ENCODE data around the gene DEFB119. TPM values are rescaled to one million over a fixed set of nuclear protein-coding genes. Genes with fewer than 3 reads are reported as not detected.
"Not testable (repeated sequence)": the region's sequence is repeated elsewhere in the genome, so short reads cannot be mapped to it uniquely, and the experiment has no call there.

Gene DEFB119, protein sequence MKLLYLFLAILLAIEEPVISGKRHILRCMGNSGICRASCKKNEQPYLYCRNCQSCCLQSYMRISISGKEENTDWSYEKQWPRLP
- polyA plus RNA-seq (ENCODE audit: insufficient read length), result not detected

DNA sequence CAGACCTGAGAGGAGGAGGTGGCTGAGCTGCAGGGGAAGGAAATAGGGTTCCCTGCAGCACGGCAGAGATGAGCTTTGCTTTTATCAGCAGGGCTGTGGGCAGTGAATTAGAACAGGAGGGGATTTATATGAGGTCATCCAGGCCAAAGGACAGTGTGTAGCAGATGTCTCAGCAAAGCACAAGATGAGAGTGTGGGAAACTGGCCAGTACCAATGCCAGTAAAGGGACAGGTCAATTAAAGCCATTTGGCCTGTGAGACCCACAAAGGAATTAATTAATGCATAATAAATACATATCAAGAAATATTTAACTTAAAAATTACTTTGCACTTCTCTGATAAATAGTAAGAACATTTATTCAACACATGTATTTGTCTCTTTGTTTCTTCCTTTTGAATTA, at the start of gene DEFB119:
DEFB119 (minus strand) TSS at position 101 of the 400 bp plus-strand sequence. CDS start 107 bp downstream, outside the sequence.
- no peak for DNase-seq

DNA sequence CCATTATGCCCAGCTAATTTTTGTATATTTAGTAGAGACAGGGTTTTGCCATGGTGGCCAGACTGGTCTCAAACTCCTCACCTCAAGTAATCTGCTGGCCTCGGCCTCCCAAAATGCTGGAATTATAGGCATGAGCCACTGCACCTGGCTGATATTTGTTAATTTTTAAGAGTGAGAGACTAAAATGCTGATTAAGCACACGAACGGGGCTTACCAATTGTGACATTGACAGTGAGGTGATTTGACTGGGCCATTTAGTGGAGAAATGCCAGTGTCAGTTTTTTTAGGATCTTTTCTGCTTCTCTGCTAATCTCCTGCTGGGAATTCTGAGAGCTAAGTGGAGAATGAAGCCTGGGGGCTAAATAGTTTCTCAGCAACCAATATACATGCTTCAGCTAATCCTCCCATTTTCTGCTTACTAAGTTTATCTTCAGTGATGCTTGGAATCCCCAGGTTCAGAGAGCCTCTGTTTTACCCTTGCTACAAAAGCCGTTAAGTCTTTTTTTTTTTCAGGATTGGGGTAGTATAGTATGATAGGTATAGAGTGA, 40.3 kb upstream of the DEFB119 start:
- DNase-seq, result no peak

DNA sequence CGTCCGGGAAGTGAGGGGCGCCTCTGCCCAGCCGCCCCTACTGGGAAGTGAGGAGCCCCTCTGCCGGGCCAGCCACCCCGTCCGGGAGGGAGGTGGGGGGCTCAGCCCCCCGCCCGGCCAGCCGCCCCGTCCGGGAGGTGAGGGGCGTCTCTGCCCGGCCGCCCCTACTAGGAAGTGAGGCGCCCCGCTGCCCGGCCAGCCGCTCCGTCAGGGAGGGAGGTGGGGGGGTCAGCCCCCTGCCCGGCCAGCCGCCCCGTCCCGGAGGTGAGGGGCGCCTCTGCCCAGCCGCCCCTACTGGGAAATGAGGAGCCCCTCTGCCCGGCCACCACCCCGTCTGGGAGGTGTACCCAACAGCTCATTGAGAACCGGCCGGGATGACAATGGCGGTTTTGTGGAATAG, 37.2 kb upstream of the DEFB119 start:
- DNase-seq, result not testable (repeated sequence)

DNA sequence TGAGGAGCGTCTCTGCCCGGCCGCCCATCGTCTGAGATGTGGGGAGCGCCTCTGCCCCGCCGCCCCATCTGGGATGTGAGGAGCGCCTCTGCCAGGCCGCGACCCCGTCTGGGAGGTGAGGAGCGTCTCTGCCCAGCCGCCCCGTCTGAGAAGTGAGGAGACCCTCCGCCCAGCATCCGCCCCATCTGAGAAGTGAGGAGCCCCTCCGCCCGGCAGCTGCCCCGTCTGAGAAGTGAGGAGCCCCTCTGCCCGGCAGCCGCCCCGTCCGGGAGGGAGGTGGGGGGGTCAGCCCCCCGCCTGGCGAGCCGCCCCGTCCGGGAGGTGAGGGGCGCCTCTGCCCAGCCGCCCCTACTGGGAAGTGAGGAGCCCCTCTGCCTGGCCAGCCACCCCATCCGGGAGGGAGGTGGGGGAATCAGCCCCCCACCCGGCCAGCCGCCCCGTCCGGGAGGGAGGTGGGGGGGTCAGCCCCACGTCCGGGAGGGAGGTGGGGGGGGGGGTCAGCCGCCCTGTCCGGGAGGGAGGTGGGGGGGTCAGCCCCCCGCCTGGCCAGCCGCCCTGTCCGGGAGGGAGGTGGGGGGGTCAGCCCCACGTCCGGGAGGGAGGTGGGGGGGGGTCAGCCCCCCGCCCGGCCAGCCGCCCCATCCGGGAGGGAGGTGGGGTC, 36.6 kb upstream of the DEFB119 start:
- not testable (repeated sequence) for DNase-seq

DNA sequence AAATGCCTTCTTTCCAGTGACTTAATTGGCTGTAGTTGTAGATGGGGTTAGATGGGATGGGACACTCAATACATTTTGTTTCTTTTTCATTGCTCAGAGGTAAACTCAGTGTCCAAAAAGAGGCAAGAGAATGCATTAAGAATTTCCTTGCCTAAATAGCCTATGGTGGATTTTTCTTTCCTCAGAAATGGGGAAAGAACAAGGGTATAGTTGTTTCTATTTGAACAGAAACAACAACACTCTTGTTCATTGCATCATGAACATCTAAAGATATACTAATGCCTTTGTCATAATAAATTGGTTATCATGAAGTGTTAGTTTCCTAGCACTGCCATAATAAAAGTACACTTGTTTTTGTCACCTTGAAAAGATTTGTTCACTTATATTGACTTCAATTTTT, 35.4 kb upstream of the DEFB119 start:
- DNase-seq, result no peak

DNA sequence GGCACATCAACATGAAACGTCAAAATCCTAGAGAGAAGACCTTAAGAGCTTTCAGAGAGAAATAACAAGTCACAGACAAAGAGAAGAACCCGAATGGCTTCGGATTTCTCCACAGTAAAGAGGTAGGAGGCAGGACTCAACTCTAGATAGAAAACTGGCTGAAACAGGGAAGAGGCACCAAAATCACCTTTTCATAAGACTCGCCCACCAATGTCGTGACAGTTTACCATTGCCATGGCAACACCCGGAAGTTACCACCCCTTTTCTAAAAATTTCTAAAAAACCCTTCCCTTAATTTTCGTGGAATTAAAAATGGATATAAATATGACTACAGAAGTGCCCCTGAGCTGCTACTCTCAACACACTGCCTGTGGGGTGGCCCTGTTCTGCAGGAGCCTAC, 27.9 kb upstream of the DEFB119 start:
- no peak for DNase-seq

DNA sequence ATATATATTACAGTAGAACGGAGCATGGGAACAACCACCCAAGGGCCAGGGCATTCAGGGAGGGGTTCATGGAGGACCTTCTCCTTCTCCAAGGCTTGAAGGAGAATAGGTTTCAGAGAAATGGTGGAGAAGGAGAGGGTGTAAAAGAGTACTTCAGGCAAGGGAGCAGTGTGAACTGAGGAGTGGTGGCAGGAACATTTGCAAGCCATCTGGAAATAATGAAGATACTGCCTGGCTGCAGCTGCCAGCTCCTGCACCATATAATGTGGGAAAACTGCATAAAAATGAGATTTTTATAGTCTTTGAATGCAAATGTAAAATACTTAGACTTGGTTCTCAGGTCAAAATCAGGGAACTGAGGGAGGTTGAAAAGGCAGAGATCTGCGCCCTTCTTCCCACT, 25.3 kb upstream of the DEFB119 start:
- no peak for DNase-seq

DNA sequence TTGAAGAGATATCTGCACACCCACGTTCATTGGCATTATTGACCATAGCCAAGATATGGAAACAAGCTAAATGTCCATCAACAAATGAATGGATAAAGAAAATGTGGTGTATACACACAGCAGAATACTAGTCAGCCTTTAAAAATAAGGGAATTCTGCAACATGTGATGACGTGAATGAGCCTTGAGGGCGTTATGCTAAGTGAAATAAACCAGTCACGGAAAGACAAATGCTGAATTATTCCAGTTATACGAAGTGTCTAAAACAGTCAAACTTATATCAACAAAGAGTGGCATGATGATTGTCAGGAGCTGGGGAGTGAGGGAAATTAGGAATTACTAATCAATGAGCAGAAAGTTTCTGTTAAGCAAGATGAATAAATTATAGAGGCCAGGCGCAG, 24.0 kb upstream of the DEFB119 start:
- no peak for DNase-seq

DNA sequence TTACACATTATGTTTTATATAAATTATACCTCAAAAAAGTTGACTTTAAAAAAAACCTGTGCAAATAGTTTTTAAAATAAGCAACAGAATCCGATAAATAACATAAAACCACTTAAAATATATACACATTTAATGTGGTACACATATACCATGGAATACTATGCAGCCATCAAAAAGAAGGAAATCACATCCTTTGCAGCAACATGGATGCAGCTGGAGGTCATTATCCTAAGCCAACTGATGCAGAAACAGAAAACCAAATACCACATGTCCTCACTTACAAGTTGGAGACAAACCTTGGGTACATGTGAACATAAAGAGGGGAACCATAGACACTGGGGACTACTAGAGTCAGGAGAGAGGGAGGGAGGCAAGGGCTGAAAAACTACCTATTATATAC, 19.6 kb upstream of the DEFB119 start:
- DNase-seq, result no peak

DNA sequence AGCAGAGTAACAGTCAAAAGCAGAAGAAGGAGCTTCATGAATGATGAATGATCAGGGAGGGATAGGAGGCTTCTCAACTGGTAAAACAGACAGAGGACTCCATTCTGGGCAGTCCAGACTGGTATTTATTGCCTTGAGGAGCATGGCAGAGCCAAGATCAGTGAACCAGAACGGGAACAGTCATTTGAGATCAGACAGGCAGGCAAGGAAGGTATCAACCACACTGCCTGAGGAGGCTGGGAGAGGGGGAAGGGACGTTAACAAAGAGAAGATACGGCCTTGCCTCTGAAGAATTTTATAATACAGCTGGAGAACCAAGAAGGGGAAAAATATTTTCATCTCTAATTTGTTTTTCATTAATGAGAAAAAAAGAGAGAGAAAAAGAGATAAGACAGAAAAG, 15.7 kb upstream of the DEFB119 start, which contains the start of gene DEFB121:
DEFB121 (minus strand) TSS at position 101 of the 400 bp plus-strand sequence; CDS start at position 38, 63 bp downstream.
- no peak for DNase-seq

DNA sequence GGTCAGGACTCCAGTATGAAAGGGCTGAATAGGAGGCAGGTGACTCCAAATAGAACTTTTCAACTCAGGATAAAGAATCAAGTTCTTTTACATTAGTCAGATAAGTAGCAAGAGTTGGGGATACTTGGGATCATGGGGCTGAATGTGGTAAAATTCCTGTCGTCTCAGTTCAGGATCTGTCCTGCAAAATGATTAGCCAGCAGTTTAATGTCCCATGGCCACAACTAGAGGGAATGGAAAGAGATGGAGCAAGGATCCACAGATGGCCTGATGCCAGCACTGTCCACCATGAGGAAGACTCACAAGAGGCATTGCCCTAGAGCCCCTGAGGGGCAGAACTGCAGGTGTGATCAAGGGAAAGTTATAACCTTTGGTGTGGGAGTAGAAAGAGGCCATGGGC, 13.5 kb upstream of the DEFB119 start:
- no peak for DNase-seq

DNA sequence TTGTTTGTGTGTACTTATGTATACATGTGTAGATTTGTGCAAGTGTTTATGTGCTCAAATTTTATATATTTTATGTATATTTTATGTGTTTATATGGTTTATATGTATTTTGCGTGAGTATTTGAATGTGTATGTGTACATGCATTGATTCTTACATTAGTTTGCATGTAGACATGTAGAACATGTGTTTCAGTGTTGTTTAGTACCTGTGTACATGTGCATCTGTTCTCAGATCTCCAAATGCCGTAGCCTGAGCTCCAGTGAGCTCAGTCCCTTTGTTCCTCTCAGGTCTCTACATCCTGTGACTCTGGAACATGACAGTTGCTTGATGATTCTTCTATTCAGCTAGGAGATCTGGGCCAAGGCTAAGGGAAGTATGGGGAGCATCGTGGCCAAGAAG, 4.5 kb upstream of the DEFB119 start:
- DNase-seq, result no peak

DNA sequence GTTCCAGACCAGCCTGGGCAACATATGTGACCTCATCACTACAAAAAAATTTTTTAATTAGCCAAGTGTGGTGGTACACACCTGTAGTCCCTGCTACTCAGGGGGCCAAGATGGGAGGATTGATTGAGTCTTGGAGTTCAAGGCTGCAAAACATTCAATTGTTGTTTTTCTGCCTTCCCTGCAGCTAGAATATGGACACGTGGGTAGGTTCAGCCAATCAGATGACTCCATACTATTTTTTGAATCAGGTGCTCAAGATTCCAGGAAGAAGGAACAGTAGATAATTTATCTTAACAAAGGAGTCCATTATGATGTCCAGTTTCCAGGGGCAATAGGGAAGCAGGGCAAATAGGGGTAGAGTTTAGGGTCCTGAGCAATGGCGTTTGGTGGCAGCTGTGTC, 2.4 kb upstream of the DEFB119 start:
- no peak for DNase-seq

DNA sequence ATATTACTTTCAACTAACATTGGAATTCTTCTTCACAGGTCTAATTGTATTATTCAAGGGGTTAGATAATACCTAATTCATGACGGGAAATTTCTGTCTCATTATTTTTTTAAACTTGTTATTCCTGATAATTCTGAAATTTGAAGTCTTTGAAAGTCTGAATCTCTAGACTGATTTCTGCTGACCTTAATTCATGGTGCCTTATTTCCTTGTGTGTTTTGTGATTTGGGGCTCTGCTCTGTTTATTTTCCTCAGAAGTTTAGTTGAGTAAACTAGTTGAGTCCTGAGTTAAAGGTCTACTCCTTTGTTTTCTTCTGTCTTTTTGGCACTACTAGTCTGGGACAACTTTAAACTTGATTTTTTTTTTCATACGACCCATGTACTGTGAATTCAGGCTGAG, 16.0 kb downstream of the DEFB119 start:
- DNase-seq, result no peak

DNA sequence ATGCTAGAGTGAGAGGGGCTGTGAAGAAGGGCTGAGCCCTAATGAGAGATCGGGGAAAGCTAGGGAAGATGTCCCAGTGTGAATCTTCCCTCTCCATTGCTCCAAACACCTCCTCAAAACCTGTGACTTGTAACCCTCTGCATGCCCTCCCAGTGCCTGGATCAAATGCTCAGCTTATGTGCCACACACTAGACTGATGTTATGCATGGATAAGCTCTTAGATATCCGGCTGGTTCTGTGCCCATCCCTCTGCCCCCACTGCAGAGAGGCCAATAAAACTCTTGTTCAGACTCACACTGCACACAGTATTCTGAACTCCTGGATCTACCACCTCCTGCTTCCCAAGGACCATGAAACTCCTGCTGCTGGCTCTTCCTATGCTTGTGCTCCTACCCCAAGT, 22.1 kb downstream of the DEFB119 start, which contains the start of gene DEFB118:
DEFB118 (plus strand) TSS at position 301 of the 400 bp plus-strand sequence; CDS start at position 351, 50 bp downstream.
- no peak for DNase-seq

DNA sequence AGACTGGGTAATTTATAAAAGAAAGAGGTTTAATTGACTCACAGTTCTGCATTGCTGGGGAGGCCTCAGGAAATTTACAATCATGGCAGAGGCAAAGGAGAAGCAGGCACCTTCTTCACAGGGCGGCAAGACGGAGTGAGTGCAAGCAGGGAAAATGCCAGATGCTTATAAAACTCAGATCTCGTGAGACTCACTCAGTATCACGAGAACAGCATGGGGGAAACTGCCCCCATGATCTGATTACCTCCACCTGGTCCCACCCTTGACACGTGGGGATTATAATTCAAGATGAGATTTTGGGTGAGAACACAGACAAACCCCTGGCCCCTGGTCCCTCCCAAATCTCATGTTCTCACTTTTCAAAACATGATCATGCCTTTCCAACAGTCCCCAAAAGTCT, 26.1 kb downstream of the DEFB119 start:
- not testable (repeated sequence) for DNase-seq

DNA sequence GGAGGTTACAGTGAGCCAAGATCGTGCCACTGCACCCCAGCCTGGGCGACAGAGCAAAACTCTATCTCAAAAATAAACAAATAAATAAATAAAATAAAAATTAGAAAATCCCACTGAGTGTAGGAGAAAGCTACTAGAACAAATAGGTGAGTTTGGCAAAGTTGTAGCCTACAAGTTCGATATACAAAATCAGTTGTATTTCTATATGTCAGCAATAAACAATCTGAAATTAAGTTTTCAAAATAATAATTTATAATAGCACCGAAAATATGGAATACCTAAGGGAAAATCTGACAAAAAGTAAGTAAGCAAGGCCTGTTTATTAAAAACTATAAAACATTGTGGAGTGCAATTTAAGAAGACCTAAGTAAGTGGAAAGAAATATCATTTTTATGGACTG, 27.1 kb downstream of the DEFB119 start:
- no peak for DNase-seq

DNA sequence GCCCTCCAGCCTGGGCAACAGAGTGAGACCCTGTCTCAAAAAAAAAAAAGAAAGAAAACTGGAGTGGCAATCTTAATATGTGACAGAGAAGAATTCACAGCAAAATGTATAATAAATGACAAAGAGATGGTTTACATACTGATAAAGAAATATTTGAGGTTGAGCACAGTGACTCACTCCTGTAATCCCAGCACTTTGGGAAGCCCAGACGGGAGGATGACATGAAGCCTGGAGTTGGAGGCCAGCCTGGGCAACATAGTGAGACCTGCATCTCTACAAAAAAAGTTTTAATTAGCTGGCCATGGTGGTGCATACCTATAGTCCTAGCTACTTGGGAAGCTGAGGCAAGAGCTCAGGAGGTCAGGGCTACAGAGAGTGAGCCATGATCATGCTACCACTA, 34.4 kb downstream of the DEFB119 start:
- no peak for DNase-seq

DNA sequence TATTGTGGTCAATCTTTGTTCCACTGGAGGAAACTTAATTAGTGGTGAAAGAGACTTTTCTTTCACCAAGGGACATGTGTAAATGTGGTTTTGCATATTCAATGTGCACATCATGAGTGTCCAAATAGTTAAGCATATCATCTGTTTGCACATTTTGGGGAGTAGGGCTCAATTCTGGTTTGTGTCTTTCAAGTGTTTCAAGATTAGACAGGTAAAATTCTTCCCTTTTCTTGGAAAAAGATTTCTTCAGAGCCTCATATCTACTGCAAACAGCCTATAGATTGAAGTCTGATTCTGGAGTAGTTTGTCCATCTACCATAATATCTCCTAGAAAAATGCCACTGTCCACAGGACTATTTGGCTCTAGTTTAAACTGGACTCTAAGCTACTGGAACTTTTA, 48.9 kb downstream of the DEFB119 start:
- no peak for DNase-seq

DNA sequence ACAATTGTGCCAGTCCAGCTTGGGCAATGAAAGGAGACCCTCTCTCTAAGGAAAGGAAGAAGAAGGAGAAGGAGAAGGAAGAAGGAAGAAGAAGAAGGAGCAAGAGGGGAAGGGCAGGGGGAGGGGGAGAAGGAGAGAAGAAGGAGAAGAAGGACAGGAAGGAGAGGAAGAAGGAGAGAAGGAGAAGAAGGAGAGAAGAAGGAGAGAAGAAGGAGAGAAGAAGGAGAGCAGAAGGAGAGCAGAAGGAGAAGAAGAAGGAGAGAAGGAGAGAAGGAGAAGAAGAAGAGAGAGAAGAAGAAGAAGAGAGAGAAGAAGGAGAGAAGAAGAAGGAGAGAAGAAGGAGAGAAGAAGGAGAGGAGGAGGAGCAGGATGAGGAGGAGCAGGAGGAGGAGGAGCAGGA, 59.5 kb downstream of the DEFB119 start:
- DNase-seq, result no peak

Data from hindlimb muscle (tissue), 1 donor.